IPS-18a (cell line): ENCODE measurements around the gene MEI1.
"Not testable (repeated sequence)": the region's sequence is repeated elsewhere in the genome, so short reads cannot be mapped to it uniquely, and the experiment has no call there.

Experiments
- H3K27ac ChIP-seq: one replicate; pipeline ENCODE4 v1.5.1; 2013; ENCODE audit warnings: low read length
- H3K27me3 ChIP-seq: one replicate; pipeline ENCODE4 v1.6.1; 2013; ENCODE audit warnings: mild to moderate bottlenecking, low read length; ENCODE audit not compliant: control insufficient read depth, insufficient read depth
- H3K36me3 ChIP-seq: one replicate; pipeline ENCODE4 v1.6.1; 2013; ENCODE audit warnings: low read depth, low read length; ENCODE audit not compliant: control insufficient read depth
- H3K4me1 ChIP-seq: one replicate; pipeline ENCODE4 v1.6.1; 2013; ENCODE audit warnings: low read depth, low read length; ENCODE audit not compliant: control insufficient read depth
- H3K4me3 ChIP-seq: one replicate; pipeline ENCODE4 v1.5.1; 2013; ENCODE audit warnings: low read length
- H3K9ac ChIP-seq: one replicate; pipeline ENCODE4 v1.6.1; 2013; ENCODE audit warnings: mild to moderate bottlenecking, low read length, moderate library complexity
- H3K9me3 ChIP-seq: one replicate; pipeline ENCODE4 v1.6.1; 2013; ENCODE audit warnings: low read depth, low read length; ENCODE audit not compliant: control insufficient read depth

Gene MEI1

DNA sequence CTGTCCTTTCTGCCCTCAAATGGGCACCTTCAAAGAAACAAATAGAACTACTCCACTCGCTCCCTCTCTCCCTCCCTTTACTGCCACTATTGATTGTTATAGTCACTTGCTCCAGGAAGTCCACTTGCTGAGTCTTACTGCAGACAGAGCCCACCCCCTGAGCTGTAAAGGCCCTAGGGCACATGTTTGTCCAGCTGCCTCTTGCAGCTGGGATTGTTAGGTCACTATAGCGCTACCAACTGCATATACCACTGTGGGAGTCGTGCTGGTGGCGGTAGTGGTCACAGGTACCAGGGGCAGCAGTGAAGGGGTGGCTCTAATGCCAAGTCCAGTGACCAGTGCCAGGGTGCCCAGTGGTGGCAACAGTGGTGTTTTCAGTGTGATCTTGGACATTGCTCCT, 129.2 kb downstream of the MEI1 start:
- Histone ChIP-seq H3K36me3 (peaks cover 10% of the 10 kb centered on the region), H3K4me3 (no peak overlapping the region), H3K9me3 (no peaks in the 10 kb centered on the region), H3K27me3 (no peaks in the 10 kb centered on the region), H3K9ac (no peak overlapping the region), H3K27ac (no peak overlapping the region), H3K4me1 (peaks cover 28% of the 10 kb centered on the region)

- Histone ChIP-seq H3K9me3 (no peaks in the 10 kb centered on the region), H3K27me3 (no peaks in the 10 kb centered on the region), H3K27ac (no peak overlapping the region), H3K9ac (no peak overlapping the region), H3K4me1 (peaks cover 27% of the 10 kb centered on the region), H3K36me3 (peaks cover 11% of the 10 kb centered on the region), H3K4me3 (no peak overlapping the region)
Observed at GRCh38 chr22:41830174-41830573, 130.9 kb downstream of the MEI1 start.

- H3K9me3 ChIP-seq = no peaks in the 10 kb centered on the region
- H3K4me3 ChIP-seq = peak overlapping the region; percentile 54
- H3K27me3 ChIP-seq = no peaks in the 10 kb centered on the region
- peaks cover 13% of the 10 kb centered on the region for H3K36me3 ChIP-seq
- peaks cover 27% of the 10 kb centered on the region for H3K4me1 ChIP-seq
- peak overlapping the region; percentile 87 for H3K27ac ChIP-seq
- no peak overlapping the region for H3K9ac ChIP-seq
Observed at GRCh38 chr22:41831383-41831782, 132.1 kb downstream of the MEI1 start.

DNA sequence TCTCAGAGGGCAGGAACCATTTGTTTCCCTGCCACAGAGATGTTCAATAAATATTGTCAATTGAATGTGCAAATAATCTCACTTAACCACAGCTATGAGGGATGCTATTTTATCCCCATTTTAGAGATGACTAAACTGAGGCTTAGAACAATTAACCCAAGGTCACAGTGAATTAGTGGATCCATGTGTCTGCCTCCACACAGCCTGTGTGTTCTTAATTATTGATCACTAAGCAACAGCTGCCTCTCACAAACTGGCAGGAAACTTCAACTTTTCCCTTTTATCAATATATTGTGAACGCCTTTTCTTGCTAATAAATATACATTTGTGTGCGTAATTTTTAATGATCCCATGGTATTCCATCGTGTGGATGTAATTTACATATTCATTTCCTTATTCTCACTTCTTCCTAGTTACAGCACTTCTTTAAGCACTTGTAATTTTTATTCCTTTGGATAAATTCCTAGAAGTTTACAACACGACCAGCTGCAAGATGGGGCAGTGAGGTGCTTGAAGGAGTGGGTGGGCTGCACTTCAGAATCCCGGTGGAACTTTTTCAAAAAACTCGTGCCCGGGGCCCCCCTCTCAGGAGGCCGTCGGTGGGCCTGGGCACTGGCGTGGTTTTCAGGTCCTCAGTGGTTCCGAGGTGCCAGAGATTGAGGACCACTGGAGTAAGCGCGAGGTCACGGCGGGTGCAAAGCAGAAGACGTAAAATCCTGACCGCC, 132.7 kb downstream of the MEI1 start:
- H3K27me3 ChIP-seq = no peaks in the 10 kb centered on the region
- H3K36me3 ChIP-seq = peaks cover 19% of the 10 kb centered on the region
- peak overlapping the region; percentile 54 for H3K4me3 ChIP-seq
- peak overlapping the region; percentile 87 for H3K27ac ChIP-seq
- peaks cover 24% of the 10 kb centered on the region for H3K4me1 ChIP-seq
- H3K9ac ChIP-seq = peak overlapping the region; percentile 73
- no peaks in the 10 kb centered on the region for H3K9me3 ChIP-seq

DNA sequence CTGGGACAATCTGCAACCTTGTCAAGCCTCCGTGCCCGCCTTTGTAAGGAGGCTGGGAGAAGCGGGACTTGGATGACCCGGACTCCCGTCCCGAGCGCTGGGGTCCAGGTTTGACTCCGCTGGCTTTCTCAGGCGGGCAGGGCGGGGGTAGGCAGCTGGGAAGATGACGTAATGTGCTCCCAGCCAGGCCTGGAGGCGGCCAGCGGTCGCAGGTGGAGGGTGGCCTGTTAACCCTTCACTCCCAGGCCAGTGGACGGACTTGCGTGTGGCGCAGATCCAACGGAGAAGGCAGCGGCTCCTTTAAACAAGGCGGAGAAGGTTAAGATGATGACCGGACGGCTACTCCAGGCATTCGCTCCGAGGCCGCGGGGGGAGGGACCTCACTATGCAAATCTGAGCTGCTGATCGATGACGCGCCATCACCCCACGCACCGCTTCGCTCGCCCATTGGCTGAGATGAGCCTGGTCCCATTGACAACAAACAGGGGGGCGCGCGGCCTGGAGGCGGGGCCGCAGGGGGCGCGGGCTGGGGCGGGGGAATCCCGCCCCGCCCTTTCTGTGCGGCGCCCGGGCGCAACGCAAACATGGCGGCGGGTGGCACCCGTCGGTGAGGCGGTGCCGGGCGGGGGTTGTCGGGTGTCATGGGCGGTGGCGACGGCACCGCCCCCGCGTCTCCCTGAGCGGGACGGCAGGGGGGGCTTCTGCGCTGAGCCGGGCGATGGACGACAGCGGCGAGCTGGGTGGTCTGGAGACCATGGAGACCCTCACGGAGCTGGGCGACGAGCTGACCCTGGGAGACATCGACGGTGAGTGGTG, 133.5 kb downstream of the MEI1 start, which contains the start of gene SREBF2:
SREBF2 (plus strand) TSS at position 553 of the 816 bp plus-strand sequence; CDS start at position 719, 166 bp downstream.
- Histone ChIP-seq H3K4me3 (peak within 1 kb of the TSS; percentile 88), H3K36me3 (peaks cover 21% of the 10 kb centered on the region), H3K4me1 (peaks cover 23% of the 10 kb centered on the region)

GRCh38 chr22:41833369-41834004, 134.2 kb downstream of the MEI1 start:
- no peaks in the 10 kb centered on the region for H3K27me3 ChIP-seq
- peak overlapping the region; percentile 88 for H3K4me3 ChIP-seq
- no peak overlapping the region for H3K27ac ChIP-seq
- no peaks in the 10 kb centered on the region for H3K9me3 ChIP-seq
- peaks cover 25% of the 10 kb centered on the region for H3K36me3 ChIP-seq
- peak overlapping the region; percentile 57 for H3K9ac ChIP-seq
- peaks cover 20% of the 10 kb centered on the region for H3K4me1 ChIP-seq

More for the DNA sequence above, 133.5 kb downstream of the MEI1 start, which contains the start of gene SREBF2:
- Histone ChIP-seq H3K9ac (peak within 1 kb of the TSS; percentile 73), H3K9me3 (no peaks in the 10 kb centered on the region), H3K27me3 (no peaks in the 10 kb centered on the region), H3K27ac (peak within 1 kb of the TSS; percentile 87)

DNA sequence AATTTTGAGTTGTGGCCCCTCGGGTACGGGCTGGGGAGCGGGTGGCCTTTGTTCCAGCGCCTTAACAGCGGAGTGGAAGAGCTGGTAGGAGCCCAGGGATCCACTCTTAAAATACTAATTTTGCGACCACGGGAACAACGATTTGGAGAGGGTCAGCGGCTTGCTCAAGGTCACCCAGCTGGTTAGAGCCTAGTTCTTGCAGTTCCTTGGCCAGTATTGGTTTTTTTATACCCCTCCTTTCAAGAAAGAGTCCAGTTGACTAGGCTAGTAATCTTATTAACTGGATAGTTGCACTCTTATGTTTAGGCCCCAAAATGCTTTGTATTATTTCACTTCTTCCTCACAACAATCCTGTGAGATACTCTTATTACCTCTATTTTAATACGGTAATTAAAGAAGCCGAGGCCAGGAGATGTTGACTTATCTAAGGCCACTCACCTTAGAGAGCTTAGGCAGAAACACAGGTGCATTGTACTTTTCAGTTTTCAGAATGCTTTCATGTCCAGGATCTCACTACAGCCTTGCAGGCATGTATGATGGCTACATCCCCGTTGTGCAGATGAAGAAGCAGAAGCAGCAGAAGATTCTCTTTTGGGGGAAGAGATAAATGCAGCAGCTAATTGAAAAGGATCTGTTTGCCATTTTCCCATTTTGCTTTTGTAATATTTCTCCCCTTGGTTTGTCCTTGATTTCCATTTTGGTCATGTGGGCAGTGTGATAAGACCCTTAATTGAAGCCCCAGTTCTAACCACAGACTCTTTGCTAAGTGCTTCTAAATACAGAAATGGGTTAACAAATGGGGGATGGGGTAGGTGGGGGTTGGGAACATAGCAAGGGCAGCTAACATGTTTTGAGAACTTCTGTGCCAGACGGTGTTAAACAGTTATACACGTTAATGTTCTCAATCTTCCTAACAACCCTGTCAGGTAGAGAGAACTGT, 135.0 kb downstream of the MEI1 start:
- no peaks in the 10 kb centered on the region for H3K9me3 ChIP-seq
- peak overlapping the region; percentile 57 for H3K9ac ChIP-seq
- no peaks in the 10 kb centered on the region for H3K27me3 ChIP-seq
- peak overlapping the region; percentile 88 for H3K4me3 ChIP-seq
- peaks cover 17% of the 10 kb centered on the region for H3K4me1 ChIP-seq
- peak overlapping the region; percentile 16 for H3K27ac ChIP-seq
- H3K36me3 ChIP-seq = peaks cover 32% of the 10 kb centered on the region

GRCh38 chr22:41835462-41835861, 136.2 kb downstream of the MEI1 start:
- H3K9ac ChIP-seq, H3K27me3 ChIP-seq, H3K27ac ChIP-seq, H3K4me3 ChIP-seq, H3K9me3 ChIP-seq: not testable (repeated sequence)
- peaks cover 17% of the 10 kb centered on the region for H3K4me1 ChIP-seq
- H3K36me3 ChIP-seq = peaks cover 36% of the 10 kb centered on the region

DNA sequence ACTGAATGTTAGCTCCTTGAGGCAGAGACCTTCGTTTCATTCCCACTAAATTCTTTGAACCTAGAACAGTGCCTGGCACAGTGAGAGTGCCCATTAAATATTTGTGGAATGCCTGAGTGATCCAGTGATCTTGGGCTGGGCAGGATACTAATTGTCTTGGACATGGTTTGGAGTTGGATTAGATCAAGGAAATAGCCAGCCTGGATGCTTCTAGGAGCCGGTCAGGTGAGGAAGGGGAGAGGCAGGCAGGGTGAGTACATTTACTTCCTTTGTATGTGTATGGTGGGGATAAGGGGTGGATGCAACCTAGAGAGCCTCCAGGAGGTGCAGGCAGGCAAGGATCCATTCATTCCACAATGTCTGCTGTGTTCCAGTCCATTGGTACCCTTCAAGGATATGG, 137.2 kb downstream of the MEI1 start:
- H3K27ac ChIP-seq = no peak overlapping the region

DNA sequence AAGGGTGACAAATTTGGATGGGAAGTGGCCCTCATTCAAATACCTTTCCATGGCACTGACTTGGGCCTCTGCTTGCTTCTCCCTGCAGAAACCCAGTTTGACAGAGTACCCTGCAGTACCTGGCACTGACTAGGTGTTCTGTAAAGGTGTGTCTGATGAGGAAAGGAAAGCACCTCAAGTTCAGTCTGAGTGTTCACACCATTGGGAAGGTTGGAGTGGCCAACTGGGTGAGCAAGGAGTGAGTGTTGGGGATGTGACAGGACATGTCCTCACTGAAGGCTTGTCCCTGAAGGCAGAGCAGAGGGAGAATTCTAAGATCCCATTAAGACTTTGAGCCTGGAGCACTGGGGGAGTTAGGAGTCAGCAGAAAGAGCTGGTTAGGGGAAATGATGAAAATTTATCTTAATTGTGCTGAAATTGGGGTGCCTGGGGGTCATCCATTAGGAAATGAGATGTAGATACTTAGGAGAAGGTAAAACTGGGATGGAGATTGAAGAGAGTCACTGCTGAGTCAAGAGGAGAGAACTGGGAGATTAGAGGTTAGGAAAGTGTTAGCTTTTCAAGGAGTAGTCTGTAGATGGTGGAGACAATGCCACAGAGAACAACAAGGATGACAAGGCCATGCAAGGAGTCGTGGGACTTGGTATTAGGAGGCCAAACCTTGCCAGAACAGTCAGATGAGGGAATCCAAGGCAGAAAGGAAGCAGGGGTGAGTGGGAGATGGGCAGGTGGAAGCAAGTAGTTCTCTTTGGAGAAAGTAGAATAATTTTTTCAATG, 139.7 kb downstream of the MEI1 start:
- H3K4me3 ChIP-seq = no peak overlapping the region
- no peaks in the 10 kb centered on the region for H3K9me3 ChIP-seq
- H3K4me1 ChIP-seq = peaks cover 8% of the 10 kb centered on the region
- no peak overlapping the region for H3K9ac ChIP-seq
- no peak overlapping the region for H3K27ac ChIP-seq
- no peaks in the 10 kb centered on the region for H3K27me3 ChIP-seq
- H3K36me3 ChIP-seq = peaks cover 57% of the 10 kb centered on the region

More for the DNA sequence above, 137.2 kb downstream of the MEI1 start:
- Histone ChIP-seq H3K27me3 (no peaks in the 10 kb centered on the region), H3K9ac (no peak overlapping the region), H3K4me1 (peaks cover 14% of the 10 kb centered on the region), H3K4me3 (no peak overlapping the region), H3K9me3 (no peaks in the 10 kb centered on the region), H3K36me3 (peaks cover 47% of the 10 kb centered on the region)
